Bronchial epithelial cell (primary cell): ENCODE measurements around the gene RTL10. TPM values are rescaled to one million over a fixed set of nuclear protein-coding genes. Genes with fewer than 3 reads are reported as not detected.

ENCODE experiments used
- DNase-seq: peaks from one replicate; pipeline ENCODE4 v3.0.0-alpha.2; 2010; ENCODE audit warnings: low read depth
- FAIRE-seq: peaks from 2 replicates; lab custom pipeline; 2011; peaks lifted over from hg19 to GRCh38; lab: Jason Lieb, UNC
- H3K27me3 ChIP-seq: 2 replicates; pipeline ENCODE4 v1.5.1; 2011; ENCODE audit warnings: low read length; ENCODE audit not compliant: control insufficient read depth, insufficient read depth
- H3K36me3 ChIP-seq: 2 replicates; pipeline ENCODE4 v1.5.1; 2011; ENCODE audit warnings: low read length; ENCODE audit not compliant: control insufficient read depth, insufficient read depth
- H3K4me3 ChIP-seq: 2 replicates; pipeline ENCODE4 v1.5.1; 2011; ENCODE audit warnings: mild to moderate bottlenecking, low read depth, low read length, control low read depth
- total RNA-seq: library from RNA; depleted of rRNA; stranded (reverse); fragments of >200 nt; gene quantifications from 2 replicates; pipeline ENCODE4 v1.2.1, GENCODE V29; 2014
- TF ChIP-seq, protein P1 (sequence below): IDR thresholded peaks from 2 replicates; pipeline ENCODE4 v1.5.1; 2011; ENCODE audit warnings: mild to moderate bottlenecking, moderate library complexity, low read length, control low read depth, inconsistent platforms; ENCODE audit not compliant: insufficient read depth, severe bottlenecking

Gene RTL10
- total RNA-seq, 1 donor from 2014 or later, result 9.5 TPM

DNA sequence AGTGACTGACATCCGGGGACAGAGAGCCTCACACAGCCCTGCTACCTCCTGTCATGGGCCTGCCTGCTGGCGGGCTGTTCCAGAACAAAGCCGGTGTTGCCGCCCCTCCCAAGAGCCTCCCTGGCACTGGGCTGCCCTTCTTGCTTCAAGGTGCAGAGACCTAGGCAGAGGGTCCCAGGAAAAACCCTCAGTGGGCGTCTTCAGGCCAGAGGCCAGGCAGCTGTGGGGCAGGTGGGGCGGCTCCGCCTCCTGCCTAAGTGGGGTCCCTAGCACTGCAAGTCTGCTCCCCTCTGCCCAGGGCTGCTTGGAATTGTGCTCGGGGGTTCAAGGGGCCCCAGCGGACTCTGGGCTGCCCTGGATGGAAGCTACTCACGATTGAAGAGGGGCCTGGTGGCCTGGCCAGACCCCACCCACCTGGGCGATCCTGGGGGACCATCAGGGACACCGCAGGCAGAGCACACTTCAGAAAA lies 20.4 kb upstream of the RTL10 start:
- Histone ChIP-seq H3K4me3 (no peak overlapping the region), H3K36me3 (no peaks in the 10 kb centered on the region), H3K27me3 (no peaks in the 10 kb centered on the region)
- TF ChIP-seq, protein P1, sequence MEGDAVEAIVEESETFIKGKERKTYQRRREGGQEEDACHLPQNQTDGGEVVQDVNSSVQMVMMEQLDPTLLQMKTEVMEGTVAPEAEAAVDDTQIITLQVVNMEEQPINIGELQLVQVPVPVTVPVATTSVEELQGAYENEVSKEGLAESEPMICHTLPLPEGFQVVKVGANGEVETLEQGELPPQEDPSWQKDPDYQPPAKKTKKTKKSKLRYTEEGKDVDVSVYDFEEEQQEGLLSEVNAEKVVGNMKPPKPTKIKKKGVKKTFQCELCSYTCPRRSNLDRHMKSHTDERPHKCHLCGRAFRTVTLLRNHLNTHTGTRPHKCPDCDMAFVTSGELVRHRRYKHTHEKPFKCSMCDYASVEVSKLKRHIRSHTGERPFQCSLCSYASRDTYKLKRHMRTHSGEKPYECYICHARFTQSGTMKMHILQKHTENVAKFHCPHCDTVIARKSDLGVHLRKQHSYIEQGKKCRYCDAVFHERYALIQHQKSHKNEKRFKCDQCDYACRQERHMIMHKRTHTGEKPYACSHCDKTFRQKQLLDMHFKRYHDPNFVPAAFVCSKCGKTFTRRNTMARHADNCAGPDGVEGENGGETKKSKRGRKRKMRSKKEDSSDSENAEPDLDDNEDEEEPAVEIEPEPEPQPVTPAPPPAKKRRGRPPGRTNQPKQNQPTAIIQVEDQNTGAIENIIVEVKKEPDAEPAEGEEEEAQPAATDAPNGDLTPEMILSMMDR, result no peak
- no peak for DNase-seq
- FAIRE-seq, result no peak

DNA sequence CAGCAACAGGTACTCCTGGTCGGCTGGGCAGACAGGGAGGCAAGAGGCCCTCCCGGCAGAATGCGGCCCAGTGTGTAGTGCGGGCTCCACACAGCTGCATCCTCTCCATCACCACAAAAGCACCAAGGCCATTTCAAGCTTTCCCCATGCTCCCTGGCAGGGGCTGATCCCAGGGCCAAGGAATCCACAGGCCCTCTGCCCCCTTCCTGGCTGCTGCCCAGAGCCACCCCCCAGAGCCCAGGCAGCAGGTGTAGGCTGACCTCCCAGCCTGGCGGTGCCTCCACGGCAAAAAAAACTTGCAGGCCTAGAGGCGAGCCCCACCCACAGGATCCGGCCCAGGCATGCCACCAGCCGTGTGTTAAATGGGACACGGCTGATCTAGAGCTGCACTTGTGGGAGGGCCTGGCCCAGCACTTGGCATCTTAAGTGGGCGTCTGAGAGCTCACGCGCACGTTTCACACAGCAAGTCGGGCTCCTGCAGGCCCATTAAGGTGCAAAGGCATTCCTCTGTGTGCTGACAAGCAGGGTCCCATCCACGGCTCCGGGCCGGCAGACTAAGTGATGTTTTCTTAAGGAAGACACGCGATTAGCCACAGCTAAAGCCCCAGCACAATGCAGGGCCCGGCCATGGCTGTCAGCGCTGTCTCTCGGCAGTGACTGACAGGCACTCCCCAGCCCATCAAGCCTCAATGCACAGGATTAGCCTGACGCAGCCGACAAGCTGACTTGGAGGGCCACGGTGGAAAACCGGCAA lies 19.8 kb upstream of the RTL10 start:
- FAIRE-seq (no peak), DNase-seq (peak; percentile 66)
- H3K4me3 ChIP-seq, result no peak overlapping the region
- H3K36me3 ChIP-seq, result no peaks in the 10 kb centered on the region
- TF ChIP-seq, protein P1, result no peak
- H3K27me3 ChIP-seq, result no peaks in the 10 kb centered on the region

DNA sequence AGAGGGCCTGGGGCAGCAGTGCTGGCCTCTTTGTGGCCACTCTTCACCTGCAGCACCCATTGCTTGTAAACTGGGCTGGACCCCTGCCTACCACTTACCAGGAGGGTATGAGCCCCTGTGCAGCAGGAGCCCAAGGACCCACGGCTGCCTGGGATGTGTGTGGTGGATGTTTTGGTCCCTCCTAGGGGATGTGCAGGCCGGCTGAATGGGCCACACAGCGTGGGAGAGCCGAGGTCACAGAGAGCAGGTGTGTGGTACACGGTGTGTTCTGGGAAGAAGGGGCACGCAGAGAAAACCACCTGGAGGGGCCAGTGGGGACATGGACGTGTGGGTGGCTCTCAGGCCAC lies 19.3 kb upstream of the RTL10 start:
- no peak for DNase-seq
- FAIRE-seq, result no peak
- no peaks in the 10 kb centered on the region for H3K36me3 ChIP-seq
- TF ChIP-seq, protein P1, result no peak
- H3K4me3 ChIP-seq, result no peak overlapping the region
- H3K27me3 ChIP-seq, result no peaks in the 10 kb centered on the region

DNA sequence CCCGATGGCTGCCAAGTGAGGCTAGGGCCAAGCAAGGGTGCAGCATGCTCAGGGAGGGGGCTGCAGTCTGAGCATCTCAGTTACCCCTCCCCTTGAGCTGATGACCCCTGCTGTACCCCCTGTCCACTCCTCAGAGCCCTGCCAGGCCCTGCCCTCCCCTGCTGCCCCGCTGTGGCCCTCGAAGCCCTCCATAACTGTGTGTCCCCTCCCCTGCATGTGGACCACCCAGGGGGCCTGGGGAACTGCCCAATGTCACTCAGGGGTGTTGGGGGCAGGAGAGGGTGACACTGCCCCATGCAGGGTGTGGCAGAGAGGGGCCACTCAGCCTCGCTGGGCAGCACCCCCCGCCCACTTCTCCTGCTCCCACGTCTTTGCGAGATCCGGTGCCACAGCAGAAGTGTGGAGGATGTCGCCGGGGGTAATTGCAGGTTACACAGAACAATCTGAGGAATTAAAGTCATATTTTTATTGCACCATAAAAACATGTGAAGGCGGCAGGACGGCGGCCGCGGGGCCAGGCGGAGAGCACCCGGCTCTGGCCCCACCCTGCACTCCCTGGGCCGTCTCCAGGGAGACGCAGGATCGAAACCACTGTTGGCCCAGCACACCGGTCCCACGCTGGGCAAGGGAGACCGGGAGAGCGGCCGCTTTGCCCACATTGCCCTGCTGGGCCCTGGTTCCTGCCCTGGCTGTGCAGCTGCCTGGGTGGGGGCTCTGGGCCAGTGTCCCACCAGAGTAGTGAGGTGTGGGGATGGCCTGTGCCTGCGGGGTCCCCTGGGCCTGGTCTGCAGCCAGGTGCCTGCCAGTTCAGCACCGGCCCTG lies 18.7 kb upstream of the RTL10 start:
- Histone ChIP-seq H3K27me3 (no peaks in the 10 kb centered on the region), H3K4me3 (no peak overlapping the region), H3K36me3 (no peaks in the 10 kb centered on the region)
- TF ChIP-seq, protein P1, result no peak
- DNase-seq (no peak), FAIRE-seq (no peak)

DNA sequence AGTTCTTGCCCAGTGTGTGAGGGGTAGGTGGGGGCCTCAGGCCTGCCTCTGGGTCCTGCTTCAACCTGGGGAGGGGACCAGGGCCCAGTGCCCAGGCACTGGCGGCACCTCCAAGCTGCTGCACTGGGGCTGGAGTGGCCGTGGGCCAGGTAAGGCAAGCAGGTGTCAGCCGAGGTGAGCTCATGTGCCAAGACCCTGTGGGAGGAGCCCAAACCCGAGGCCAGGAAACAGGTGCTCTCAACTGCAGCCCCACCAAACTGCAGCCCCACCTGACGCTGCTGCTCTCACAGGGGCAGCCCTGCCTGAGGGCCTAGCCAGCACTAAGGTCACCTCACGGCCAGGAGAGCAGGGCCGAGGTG lies 18.1 kb upstream of the RTL10 start:
- Histone ChIP-seq H3K27me3 (no peaks in the 10 kb centered on the region), H3K4me3 (no peak overlapping the region), H3K36me3 (no peaks in the 10 kb centered on the region)
- TF ChIP-seq, protein P1, result no peak
- FAIRE-seq (no peak), DNase-seq (no peak)
